HS-5 (cell line): ENCODE results near the gene UBXN10.

ENCODE experiments used
- DNase-seq: peaks from one replicate; pipeline ENCODE4 v3.0.0-alpha.2; 2012; ENCODE audit warnings: low read depth

The UBXN10 gene

GRCh38 chr1:20185834-20186782, at the start of gene UBXN10, which contains the start of gene PLA2G2C:
Gene UBXN10, plus strand, starts transcription at chr1:20186096. Its CDS starts 4,466 bp downstream, at chr1:20190562.
Gene PLA2G2C, minus strand, starts transcription at chr1:20186518. Its CDS starts 9,155 bp downstream, at chr1:20177363.
- no peak for DNase-seq

DNA sequence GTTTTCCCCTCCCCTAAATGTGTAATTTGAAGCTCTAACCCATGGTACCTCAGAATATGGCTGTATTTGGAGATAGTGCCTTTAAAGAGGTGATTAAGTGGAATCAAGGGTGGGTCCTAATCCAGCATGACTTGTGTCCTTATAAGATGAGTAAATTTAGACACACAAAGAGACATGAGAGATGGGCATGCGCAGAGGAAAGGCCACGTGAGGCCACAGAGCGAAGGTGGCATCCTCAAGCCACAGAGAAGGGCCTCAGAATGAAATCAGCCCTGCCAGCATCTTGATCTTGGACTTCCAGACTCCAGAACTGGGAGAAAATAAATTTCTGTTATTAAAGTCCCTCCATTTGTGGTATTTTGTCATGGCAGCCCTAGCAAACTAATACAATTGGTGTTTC, 49.6 kb upstream of the UBXN10 start:
- no peak for DNase-seq

GRCh38 chr1:20137055-20137454, 48.8 kb upstream of the UBXN10 start:
- no peak for DNase-seq

DNA sequence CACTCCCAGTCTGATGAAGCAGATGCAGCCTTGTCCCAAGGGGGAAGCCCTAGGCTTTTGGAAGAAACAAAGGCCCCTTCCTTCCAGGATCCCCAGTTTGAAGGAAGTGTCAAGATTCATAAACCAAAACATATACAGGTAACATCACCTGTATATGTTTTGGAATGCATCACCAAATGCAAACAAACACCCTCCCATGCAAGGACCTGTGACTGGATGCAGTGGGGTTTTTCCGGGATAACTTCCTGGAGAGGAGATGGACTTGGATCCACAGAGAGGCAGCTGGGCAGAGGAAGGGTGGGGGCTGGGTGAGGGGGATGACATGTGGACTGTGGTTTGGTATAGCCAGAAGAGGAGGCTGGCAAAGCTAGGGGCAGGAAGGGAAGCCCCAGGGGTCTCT, 48.3 kb upstream of the UBXN10 start:
- DNase-seq = no peak

DNA sequence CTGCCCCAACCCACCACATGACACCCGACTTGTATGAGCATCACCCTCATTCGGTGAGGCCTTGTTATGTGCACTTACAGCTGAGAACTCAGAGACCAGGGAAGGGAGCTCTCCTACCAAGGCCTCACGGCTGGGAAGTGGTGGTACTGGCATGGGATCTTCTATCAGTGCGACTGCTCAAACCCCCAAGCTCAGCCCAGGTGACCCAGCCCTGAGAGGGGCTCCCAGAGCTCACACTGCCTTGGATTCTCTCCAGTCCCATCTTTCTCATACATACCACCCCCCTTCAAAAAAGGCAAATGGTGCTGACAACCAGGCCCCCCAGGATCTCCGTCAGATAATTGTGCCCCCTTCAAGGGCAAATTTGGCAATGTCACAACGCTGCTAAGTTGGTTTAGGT, 47.5 kb upstream of the UBXN10 start:
- DNase-seq = no peak

DNA sequence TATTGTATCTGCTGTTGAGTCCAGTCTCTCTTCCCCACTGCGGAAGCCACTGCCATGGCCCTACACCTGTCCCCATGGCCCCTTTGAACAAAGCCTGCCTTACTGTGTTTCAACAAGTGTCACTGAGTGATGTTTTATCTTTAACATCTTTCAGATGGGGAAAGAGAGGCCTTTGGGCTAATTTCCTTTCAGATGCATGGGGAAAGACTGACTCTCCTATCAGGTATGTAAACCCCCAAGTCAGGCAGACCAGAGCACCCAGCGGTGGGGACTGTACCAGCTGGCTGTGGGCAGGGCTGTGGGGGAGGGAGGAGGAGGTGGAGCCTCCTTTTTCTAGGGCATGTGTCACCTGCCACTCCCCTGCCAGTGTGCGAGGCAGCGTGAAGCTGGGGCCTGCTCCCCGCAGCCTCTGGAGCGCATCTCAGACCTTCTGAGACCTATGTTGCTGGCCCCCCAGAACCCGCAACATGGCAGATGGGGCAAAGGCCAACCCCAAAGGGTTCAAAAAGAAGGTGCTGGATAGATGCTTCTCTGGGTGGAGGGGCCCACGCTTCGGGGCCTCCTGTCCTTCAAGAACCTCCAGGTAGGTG, 46.8 kb upstream of the UBXN10 start, which contains the start of gene PLA2G2F:
Gene PLA2G2F, plus strand, starts transcription at position 363 of the 590 bp plus-strand sequence. Its CDS starts 105 bp downstream, at position 468.
- no peak for DNase-seq

DNA sequence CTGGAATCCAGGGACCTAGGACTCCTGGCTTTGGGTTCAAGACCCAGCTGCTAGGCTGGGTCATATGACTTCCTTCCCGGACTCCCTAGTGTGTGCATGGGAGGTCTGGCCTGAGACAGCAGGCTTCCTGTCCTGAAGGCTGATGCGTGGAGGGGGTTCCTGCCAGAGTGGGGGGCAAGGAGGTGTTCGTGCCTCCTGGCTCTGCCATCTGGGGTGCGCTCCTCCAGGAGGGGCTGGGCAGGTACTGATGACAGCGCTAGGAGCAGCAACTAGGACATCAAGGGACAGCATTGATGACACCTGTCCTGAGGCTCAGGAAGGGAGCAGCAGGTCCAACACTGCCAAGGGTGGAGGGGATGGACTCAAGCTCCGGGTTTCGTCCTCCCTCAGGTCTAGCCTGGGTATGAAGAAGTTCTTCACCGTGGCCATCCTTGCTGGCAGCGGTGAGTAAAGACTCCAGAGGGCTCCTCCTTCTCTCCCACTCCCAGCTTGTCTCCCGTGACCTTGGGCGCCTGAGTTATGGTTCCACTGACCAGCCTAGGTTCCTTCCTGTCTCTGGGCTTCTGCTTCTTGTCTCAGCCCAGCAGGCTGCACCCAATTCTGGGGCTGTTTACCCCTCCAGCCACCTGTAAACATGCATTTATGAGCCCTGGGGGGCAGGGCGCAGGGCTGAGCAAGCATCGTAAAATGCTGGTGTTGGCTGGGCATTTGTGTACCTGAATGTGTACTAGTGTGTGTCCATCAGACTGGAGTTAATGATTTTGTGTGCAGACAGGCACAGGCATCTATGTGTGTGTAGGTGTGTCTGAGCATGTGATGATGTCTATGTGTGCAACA, 45.9 kb upstream of the UBXN10 start:
- DNase-seq = no peak

- DNase-seq = no peak
Observed at GRCh38 chr1:20141001-20141400, 44.9 kb upstream of the UBXN10 start.

DNA sequence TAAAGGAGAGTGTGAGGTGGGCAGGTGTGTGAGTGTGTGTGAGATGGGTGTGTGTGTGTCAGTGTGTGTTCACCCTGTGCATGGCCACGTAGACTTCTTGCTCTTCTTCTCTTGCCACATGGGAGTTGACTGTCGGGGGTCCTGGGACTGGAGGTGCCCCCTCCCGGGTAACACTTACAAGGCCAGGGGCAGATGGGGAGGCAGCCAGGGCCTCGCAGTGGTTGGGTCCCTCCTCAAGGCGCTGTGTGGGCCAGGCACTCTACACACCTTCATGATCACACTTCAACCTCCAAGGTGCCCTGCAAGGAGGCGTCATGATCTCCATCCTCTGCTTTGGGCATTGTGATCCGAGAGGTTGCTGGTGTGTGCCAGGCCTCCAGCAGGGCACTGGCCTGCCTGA, 44.4 kb upstream of the UBXN10 start:
- no peak for DNase-seq

- no peak for DNase-seq
Observed at GRCh38 chr1:20142001-20142710, 43.7 kb upstream of the UBXN10 start.

GRCh38 chr1:20143318-20143717, 42.6 kb upstream of the UBXN10 start:
- DNase-seq = no peak

GRCh38 chr1:20143734-20144565, 41.9 kb upstream of the UBXN10 start:
- no peak for DNase-seq

DNA sequence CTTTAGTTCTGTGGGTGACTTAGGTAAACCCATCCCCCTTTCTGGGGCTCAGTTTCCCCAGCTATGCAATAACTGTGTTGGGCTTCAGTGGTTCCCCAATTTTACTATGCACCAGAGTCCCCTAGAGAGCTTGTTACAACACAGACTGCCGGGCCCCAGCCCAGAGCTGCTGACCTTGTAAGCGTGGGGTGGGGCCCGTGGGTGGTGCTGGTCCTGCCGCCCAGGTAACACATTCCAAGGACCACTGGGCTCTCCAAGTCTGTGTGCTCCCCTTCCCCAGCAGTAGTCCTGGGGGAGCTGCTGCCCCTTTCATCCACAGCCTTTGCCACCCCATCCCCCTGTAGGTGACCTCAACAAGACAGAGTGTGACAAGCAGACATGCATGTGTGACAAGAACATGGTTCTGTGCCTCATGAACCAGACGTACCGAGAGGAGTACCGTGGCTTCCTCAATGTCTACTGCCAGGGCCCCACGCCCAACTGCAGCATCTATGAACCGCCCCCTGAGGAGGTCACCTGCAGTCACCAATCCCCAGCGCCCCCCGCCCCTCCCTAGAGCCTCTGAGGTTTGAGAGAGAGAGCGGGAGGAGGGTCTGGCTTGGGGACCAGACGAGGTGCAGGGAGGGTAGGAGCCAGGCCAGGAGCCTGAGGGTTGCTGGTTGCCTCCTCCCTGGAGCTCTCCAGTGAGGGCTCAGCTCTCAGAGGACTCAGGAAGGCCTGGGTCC, 37.9 kb upstream of the UBXN10 start:
- DNase-seq = no peak

- no peak for DNase-seq
Observed at GRCh38 chr1:20148571-20149500, 37.1 kb upstream of the UBXN10 start.

GRCh38 chr1:20149601-20150325, 36.1 kb upstream of the UBXN10 start:
- no peak for DNase-seq

GRCh38 chr1:20150326-20150705, 35.6 kb upstream of the UBXN10 start:
- no peak for DNase-seq

DNA sequence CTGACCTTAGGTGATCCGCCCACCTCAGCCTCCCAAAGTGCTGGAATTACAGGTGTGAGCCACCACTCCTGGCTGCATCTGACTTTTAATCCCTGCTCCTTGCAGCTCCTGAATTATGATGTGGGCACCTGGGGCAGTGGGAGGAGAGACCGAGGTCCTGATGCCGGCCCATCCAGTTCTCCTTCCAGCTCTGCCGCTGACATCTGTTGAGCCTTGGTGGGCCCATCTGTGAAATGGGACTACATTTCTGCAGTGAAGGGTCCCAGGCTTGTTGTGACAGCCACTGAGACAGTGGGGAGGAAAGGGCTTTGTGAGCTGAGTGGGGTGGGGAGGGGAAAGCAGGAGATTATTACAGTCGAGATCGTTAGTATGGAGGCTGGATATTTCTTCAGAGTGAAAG, 34.9 kb upstream of the UBXN10 start:
- DNase-seq = no peak

DNA sequence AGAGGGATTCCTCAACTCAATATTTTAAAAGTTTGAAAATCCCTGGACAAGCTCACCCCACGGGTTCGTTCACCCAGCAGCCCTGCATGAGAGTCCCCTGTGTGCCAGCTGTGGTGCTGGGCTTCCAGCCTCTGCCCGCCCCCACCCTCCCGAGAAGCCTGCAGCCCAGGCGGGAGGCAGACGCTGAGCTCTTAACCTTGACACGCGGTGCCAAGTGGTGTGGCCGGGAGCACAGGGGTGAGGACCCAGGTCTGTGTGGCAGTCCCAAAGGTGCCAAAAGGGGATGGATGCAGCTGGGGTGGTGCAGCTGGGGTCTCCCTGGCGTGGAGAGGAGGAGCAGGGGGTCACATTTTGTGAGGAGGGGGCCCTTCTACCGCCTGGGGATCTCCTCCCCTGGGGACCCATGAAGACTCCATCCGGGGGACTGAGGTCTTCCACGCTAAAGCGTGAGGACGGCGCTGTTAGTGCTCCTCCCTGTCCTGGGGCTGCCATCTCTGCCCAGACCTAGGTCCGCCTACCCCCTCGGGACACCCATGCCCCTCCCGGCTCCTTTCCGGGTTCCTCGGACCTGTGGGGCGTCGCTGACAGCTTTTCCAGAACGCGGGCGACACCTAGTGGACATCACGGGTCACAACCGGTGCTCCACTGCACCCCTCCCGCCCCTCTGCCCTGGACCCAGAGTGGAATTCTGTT, 33.8 kb upstream of the UBXN10 start:
- peak; percentile 37 for DNase-seq
